Ectodermal cell (in vitro differentiated cells): ENCODE measurements around the gene CWH43.
A peak's percentile ranks its signal among the peaks of the same experiment; 100 is the strongest.
"Not testable (repeated sequence)": the region's sequence is repeated elsewhere in the genome, so short reads cannot be mapped to it uniquely, and the experiment has no call there.

Experiments used
- H3K27ac ChIP-seq: 2 replicates; pipeline ENCODE4 v1.7.0; 2013; ENCODE audit warnings: mild to moderate bottlenecking, low read depth, low read length; ENCODE audit not compliant: insufficient read depth, poor library complexity, severe bottlenecking
- H3K27me3 ChIP-seq: 2 replicates; pipeline ENCODE4 v1.7.0; 2013; ENCODE audit warnings: mild to moderate bottlenecking, low read length; ENCODE audit not compliant: insufficient read depth, control insufficient read depth, poor library complexity, severe bottlenecking
- H3K36me3 ChIP-seq: one replicate; pipeline ENCODE4 v1.7.0; 2013; ENCODE audit warnings: low read length; ENCODE audit not compliant: control insufficient read depth, insufficient read depth
- H3K4me1 ChIP-seq: one replicate; pipeline ENCODE4 v1.7.0; 2013; ENCODE audit warnings: low read length; ENCODE audit not compliant: control insufficient read depth, insufficient read depth
- H3K4me3 ChIP-seq: 2 replicates; pipeline ENCODE4 v1.7.0; 2013; ENCODE audit warnings: low read depth, low read length, control low read depth; ENCODE audit not compliant: insufficient read depth
- H3K9me3 ChIP-seq: 2 replicates; pipeline ENCODE4 v1.7.0; 2013; ENCODE audit warnings: mild to moderate bottlenecking, low read length, moderate library complexity; ENCODE audit not compliant: control insufficient read depth
- WGBS, 2 experiments: methylation state at CpG; one replicate each; pipeline ENCODE4 v1.1.7; 2013; ENCODE audit warnings: missing lambda C conversion rate in 2 of 2; 5-methylcytosine and 5-hydroxymethylcytosine counted together

Gene CWH43

GRCh38 chr4:48970471-48970921, 15.6 kb upstream of the CWH43 start:
- Histone ChIP-seq H3K36me3 (no peaks in the 10 kb centered on the region), H3K4me3 (no peak overlapping the region), H3K4me1 (no peaks in the 10 kb centered on the region), H3K27me3 (no peaks in the 10 kb centered on the region), H3K27ac (no peak overlapping the region), H3K9me3 (no peaks in the 10 kb centered on the region)
- 90 to 94% methylated on average over 3 of the region's 3 CpGs for WGBS, 2 experiments

GRCh38 chr4:48974979-48975640, 11.0 kb upstream of the CWH43 start:
- H3K27ac ChIP-seq = no peak overlapping the region
- no peak overlapping the region for H3K4me3 ChIP-seq
- 73 to 80% methylated on average over 2 of the region's 2 CpGs for WGBS, 2 experiments
- no peaks in the 10 kb centered on the region for H3K4me1 ChIP-seq
- H3K36me3 ChIP-seq = no peaks in the 10 kb centered on the region
- no peaks in the 10 kb centered on the region for H3K27me3 ChIP-seq
- H3K9me3 ChIP-seq = no peaks in the 10 kb centered on the region

- Histone ChIP-seq H3K9me3 (no peaks in the 10 kb centered on the region), H3K36me3 (no peaks in the 10 kb centered on the region), H3K27me3 (no peaks in the 10 kb centered on the region), H3K27ac (no peak overlapping the region), H3K4me3 (no peak overlapping the region), H3K4me1 (no peaks in the 10 kb centered on the region)
- WGBS, 2 experiments = 89 to 93% methylated on average over 2 to 4 of the region's 4 CpGs
Observed at GRCh38 chr4:48976041-48976440, 10.0 kb upstream of the CWH43 start.

GRCh38 chr4:48979914-48980579, 6.0 kb upstream of the CWH43 start:
- H3K27ac ChIP-seq = no peak overlapping the region
- no peaks in the 10 kb centered on the region for H3K4me1 ChIP-seq
- no peaks in the 10 kb centered on the region for H3K36me3 ChIP-seq
- H3K4me3 ChIP-seq = no peak overlapping the region
- peaks cover 8% of the 10 kb centered on the region for H3K27me3 ChIP-seq
- no peaks in the 10 kb centered on the region for H3K9me3 ChIP-seq
- WGBS, 2 experiments = 84 to 94% methylated on average over 5 to 6 of the region's 6 CpGs

- H3K4me3 ChIP-seq, H3K27ac ChIP-seq, H3K36me3 ChIP-seq, H3K4me1 ChIP-seq, H3K9me3 ChIP-seq: not testable (repeated sequence)
- H3K27me3 ChIP-seq = peaks cover 45% of the 10 kb centered on the region
- 80 to 92% methylated on average over 2 of the region's 2 CpGs for WGBS, 2 experiments
Observed at GRCh38 chr4:48984005-48984404, 2.1 kb upstream of the CWH43 start.

GRCh38 chr4:48985602-48985975, 486 bp upstream of the CWH43 start:
- Histone ChIP-seq H3K4me3 (peak overlapping the region; percentile 36), H3K27ac (no peak overlapping the region), H3K9me3 (no peaks in the 10 kb centered on the region), H3K36me3 (no peaks in the 10 kb centered on the region), H3K4me1 (peaks cover 6% of the 10 kb centered on the region), H3K27me3 (peaks cover 47% of the 10 kb centered on the region)
- WGBS, 2 experiments = 41 to 43% methylated on average over 18 of the region's 18 CpGs

- no peak overlapping the region for H3K27ac ChIP-seq
- H3K36me3 ChIP-seq = no peaks in the 10 kb centered on the region
- 80 to 82% methylated on average over 27 of the region's 27 CpGs for WGBS, 2 experiments
- H3K4me1 ChIP-seq = peaks cover 6% of the 10 kb centered on the region
- no peaks in the 10 kb centered on the region for H3K9me3 ChIP-seq
- H3K4me3 ChIP-seq = no peak overlapping the region
- peaks cover 47% of the 10 kb centered on the region for H3K27me3 ChIP-seq
Observed at GRCh38 chr4:48986654-48987164, 634 bp downstream of the CWH43 start.

- Histone ChIP-seq H3K27me3 (peaks cover 43% of the 10 kb centered on the region), H3K36me3 (no peaks in the 10 kb centered on the region), H3K4me3 (no peak overlapping the region), H3K27ac (no peak overlapping the region), H3K9me3 (no peaks in the 10 kb centered on the region), H3K4me1 (peaks cover 6% of the 10 kb centered on the region)
- 69 to 71% methylated on average over 5 of the region's 5 CpGs for WGBS, 2 experiments
Observed at GRCh38 chr4:48989461-48990203, 3.6 kb downstream of the CWH43 start.

GRCh38 chr4:48991357-48991756, 5.3 kb downstream of the CWH43 start:
- Histone ChIP-seq H3K9me3 (no peaks in the 10 kb centered on the region), H3K27ac (no peak overlapping the region), H3K4me3 (no peak overlapping the region), H3K27me3 (peaks cover 26% of the 10 kb centered on the region), H3K4me1 (no peaks in the 10 kb centered on the region), H3K36me3 (no peaks in the 10 kb centered on the region)
- 67 to 76% methylated on average over 3 of the region's 3 CpGs for WGBS, 2 experiments

GRCh38 chr4:48997962-48998361, 11.9 kb downstream of the CWH43 start:
- Histone ChIP-seq H3K4me1 (no peaks in the 10 kb centered on the region), H3K36me3 (no peaks in the 10 kb centered on the region), H3K27me3 (no peaks in the 10 kb centered on the region), H3K4me3 (no peak overlapping the region), H3K27ac (no peak overlapping the region), H3K9me3 (peaks cover 10% of the 10 kb centered on the region)
- 87% methylated on average over 3 of the region's 3 CpGs; no CpG with 5 or more reads in 1 of the 2 experiments for WGBS, 2 experiments
